ENCODE data around the gene COX20. TPM values are rescaled to one million over a fixed set of nuclear protein-coding genes. Genes with fewer than 3 reads are reported as not detected.
A peak's percentile ranks its signal among the peaks of the same experiment; 100 is the strongest.

COX20 gene
- total and polyA plus RNA-seq, 2 of the 13 experiments (the other 11 are each of a cell fraction or from before 2014, with no cell fraction given) = 34.4 to 95.8 TPM

DNA sequence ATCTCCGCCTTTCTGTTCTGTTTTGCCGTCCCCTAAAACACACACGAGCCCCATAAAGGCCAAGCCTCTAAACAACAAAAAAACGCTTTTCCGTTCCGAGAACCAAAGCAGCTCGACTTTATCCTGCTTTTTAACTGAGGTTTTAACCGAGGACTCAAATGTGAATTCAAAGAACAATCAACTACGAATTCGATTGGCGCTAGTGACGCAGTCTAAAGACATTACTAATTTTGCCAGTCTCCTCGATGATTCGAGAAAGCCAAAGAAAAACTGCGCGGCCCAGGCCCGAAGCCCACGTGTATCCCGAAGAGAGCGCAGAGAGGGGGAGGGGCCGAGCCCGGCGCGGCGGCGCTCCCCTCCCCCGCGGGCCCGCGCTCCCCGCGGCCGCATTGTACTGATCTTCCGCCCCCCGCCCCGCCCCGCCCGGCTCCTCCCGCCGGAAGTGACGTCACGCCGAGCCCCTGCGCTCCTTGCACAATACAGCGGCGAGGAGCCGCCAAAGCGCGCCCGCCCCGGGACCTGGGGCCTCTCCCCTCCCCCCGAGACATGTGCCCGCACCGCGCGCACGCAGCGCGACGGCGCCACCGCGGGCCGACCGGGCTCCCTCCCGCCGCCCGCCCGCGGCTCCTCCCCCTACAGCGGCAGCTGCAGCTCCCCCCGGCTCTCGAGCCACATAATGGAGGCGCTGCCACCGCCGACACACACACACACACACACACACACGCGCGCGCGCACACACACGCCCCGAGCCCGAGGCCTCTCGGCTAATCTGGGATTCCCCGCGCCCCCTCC lies 27.4 kb downstream of the COX20 start (continued):
- TF ChIP-seq, protein P1, sequence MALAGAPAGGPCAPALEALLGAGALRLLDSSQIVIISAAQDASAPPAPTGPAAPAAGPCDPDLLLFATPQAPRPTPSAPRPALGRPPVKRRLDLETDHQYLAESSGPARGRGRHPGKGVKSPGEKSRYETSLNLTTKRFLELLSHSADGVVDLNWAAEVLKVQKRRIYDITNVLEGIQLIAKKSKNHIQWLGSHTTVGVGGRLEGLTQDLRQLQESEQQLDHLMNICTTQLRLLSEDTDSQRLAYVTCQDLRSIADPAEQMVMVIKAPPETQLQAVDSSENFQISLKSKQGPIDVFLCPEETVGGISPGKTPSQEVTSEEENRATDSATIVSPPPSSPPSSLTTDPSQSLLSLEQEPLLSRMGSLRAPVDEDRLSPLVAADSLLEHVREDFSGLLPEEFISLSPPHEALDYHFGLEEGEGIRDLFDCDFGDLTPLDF (CRISPR knock-in tag; IDR thresholded peaks at IDR 0.05) = peak; percentile 69
- peak; percentile 75 for TF ChIP-seq KDM2A (CRISPR knock-in tag; IDR thresholded peaks at IDR 0.05; ENCODE audit: borderline replicate concordance, low read depth)
- TF ChIP-seq, protein P2, sequence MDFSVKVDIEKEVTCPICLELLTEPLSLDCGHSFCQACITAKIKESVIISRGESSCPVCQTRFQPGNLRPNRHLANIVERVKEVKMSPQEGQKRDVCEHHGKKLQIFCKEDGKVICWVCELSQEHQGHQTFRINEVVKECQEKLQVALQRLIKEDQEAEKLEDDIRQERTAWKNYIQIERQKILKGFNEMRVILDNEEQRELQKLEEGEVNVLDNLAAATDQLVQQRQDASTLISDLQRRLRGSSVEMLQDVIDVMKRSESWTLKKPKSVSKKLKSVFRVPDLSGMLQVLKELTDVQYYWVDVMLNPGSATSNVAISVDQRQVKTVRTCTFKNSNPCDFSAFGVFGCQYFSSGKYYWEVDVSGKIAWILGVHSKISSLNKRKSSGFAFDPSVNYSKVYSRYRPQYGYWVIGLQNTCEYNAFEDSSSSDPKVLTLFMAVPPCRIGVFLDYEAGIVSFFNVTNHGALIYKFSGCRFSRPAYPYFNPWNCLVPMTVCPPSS (IDR thresholded peaks at IDR 0.05) = no peak
- TF ChIP-seq NR2F6 (IDR thresholded peaks at IDR 0.05) = no peak
- peak; percentile 17; the same call in 1 of the 2 replicates for TF ChIP-seq NR2F6 (CRISPR knock-in tag; IDR thresholded peaks at IDR 0.05)
- 0 out of 2 replicates have a peak, but pooled peaks have one; percentile 21 for TF ChIP-seq ZKSCAN8 (CRISPR knock-in tag; IDR thresholded peaks at IDR 0.05; ENCODE audit: borderline replicate concordance)
- TF ChIP-seq ZNF550 (CRISPR knock-in tag; IDR thresholded peaks at IDR 0.05; ENCODE audit: borderline replicate concordance) = no peak
- TF ChIP-seq, protein P3, sequence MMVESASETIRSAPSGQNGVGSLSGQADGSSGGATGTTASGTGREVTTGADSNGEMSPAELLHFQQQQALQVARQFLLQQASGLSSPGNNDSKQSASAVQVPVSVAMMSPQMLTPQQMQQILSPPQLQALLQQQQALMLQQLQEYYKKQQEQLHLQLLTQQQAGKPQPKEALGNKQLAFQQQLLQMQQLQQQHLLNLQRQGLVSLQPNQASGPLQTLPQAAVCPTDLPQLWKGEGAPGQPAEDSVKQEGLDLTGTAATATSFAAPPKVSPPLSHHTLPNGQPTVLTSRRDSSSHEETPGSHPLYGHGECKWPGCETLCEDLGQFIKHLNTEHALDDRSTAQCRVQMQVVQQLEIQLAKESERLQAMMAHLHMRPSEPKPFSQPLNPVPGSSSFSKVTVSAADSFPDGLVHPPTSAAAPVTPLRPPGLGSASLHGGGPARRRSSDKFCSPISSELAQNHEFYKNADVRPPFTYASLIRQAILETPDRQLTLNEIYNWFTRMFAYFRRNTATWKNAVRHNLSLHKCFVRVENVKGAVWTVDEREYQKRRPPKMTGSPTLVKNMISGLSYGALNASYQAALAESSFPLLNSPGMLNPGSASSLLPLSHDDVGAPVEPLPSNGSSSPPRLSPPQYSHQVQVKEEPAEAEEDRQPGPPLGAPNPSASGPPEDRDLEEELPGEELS (CRISPR knock-in tag; IDR thresholded peaks at IDR 0.05) = 0 out of 2 replicates have a peak, but pooled peaks have one; percentile 40
- TF ChIP-seq ZNF713 (CRISPR knock-in tag; IDR thresholded peaks at IDR 0.05) = no peak
- TF ChIP-seq, protein P4, sequence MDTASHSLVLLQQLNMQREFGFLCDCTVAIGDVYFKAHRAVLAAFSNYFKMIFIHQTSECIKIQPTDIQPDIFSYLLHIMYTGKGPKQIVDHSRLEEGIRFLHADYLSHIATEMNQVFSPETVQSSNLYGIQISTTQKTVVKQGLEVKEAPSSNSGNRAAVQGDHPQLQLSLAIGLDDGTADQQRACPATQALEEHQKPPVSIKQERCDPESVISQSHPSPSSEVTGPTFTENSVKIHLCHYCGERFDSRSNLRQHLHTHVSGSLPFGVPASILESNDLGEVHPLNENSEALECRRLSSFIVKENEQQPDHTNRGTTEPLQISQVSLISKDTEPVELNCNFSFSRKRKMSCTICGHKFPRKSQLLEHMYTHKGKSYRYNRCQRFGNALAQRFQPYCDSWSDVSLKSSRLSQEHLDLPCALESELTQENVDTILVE (CRISPR knock-in tag; IDR thresholded peaks at IDR 0.05) = peak; percentile 99
- peak; percentile 54 to 57; a peak in 3 of 4 replicates for TF ChIP-seq POLR2A (IDR thresholded peaks at IDR 0.05; ENCODE audit: insufficient read depth in 1 of 2, low read depth in 2 of 2, low read length in 2 of 2)
- TF ChIP-seq KMT2B (CRISPR knock-in tag; IDR thresholded peaks at IDR 0.05) = no peak
- TF ChIP-seq, protein P5, sequence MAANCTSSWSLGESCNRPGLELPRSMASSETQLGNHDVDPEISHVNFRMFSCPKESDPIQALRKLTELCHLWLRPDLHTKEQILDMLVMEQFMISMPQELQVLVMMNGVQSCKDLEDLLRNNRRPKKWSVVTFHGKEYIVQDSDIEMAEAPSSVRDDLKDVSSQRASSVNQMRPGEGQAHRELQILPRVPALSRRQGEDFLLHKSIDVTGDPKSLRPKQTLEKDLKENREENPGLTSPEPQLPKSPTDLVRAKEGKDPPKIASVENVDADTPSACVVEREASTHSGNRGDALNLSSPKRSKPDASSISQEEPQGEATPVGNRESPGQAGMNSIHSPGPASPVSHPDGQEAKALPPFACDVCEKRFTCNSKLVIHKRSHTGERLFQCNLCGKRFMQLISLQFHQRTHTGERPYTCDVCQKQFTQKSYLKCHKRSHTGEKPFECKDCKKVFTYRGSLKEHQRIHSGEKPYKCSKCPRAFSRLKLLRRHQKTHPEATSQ (CRISPR knock-in tag; IDR thresholded peaks at IDR 0.05; ENCODE audit: borderline replicate concordance) = no peak
- peak; percentile 76 for TF ChIP-seq MAZ (IDR thresholded peaks at IDR 0.05; ENCODE audit: borderline replicate concordance, low read depth, low read length)
- peak; percentile 83; the same call in 1 of the 2 replicates for TF ChIP-seq MAZ (CRISPR knock-in tag; IDR thresholded peaks at IDR 0.05; ENCODE audit: low read depth)
- peak; percentile 95 for TF ChIP-seq CEBPB (IDR thresholded peaks at IDR 0.05; ENCODE audit: borderline replicate concordance, low read depth, low read length)
- TF ChIP-seq, protein P6, sequence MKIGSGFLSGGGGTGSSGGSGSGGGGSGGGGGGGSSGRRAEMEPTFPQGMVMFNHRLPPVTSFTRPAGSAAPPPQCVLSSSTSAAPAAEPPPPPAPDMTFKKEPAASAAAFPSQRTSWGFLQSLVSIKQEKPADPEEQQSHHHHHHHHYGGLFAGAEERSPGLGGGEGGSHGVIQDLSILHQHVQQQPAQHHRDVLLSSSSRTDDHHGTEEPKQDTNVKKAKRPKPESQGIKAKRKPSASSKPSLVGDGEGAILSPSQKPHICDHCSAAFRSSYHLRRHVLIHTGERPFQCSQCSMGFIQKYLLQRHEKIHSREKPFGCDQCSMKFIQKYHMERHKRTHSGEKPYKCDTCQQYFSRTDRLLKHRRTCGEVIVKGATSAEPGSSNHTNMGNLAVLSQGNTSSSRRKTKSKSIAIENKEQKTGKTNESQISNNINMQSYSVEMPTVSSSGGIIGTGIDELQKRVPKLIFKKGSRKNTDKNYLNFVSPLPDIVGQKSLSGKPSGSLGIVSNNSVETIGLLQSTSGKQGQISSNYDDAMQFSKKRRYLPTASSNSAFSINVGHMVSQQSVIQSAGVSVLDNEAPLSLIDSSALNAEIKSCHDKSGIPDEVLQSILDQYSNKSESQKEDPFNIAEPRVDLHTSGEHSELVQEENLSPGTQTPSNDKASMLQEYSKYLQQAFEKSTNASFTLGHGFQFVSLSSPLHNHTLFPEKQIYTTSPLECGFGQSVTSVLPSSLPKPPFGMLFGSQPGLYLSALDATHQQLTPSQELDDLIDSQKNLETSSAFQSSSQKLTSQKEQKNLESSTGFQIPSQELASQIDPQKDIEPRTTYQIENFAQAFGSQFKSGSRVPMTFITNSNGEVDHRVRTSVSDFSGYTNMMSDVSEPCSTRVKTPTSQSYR (CRISPR knock-in tag; IDR thresholded peaks at IDR 0.05; ENCODE audit: borderline replicate concordance) = peak; percentile 95
- TF ChIP-seq GLI4 (CRISPR knock-in tag; IDR thresholded peaks at IDR 0.05; ENCODE audit: borderline replicate concordance) = no peak
- TF ChIP-seq SIN3B (IDR thresholded peaks at IDR 0.05; ENCODE audit: low read length) = 0 out of 2 replicates have a peak, but pooled peaks have one; percentile 50

Measured in HepG2 (cell line).